SU-DHL-6 (cell line): ENCODE data around the gene NRP2.

ENCODE experiments used
- H2AFZ ChIP-seq: fragments of 200-600 bp; sonication (generic); 2 replicates; pipeline ENCODE4 v1.6.1; 2014; ENCODE audit warnings: low read depth, mild to moderate bottlenecking, moderate library complexity, mixed read lengths, antibody characterized with exemption, low read length; ENCODE audit not compliant: severe bottlenecking
- H3F3A ChIP-seq: fragments of 200-600 bp; shearing (Covaris generic); 2 replicates; pipeline ENCODE4 v1.6.0; 2016; ENCODE audit warnings: antibody characterized with exemption, mild to moderate bottlenecking; ENCODE audit not compliant: insufficient read depth
- H3K27ac ChIP-seq: fragments of 200-600 bp; sonication (generic); 2 replicates; pipeline ENCODE4 v1.5.1; 2016; ENCODE audit warnings: low read depth, mild to moderate bottlenecking, low read length, moderate library complexity, mixed read lengths
- H3K27me3 ChIP-seq: fragments of 200-600 bp; sonication (generic), shearing (Covaris generic); 2 replicates; pipeline ENCODE4 v1.6.0; 2014; ENCODE audit warnings: mild to moderate bottlenecking, low read length
- H3K36me3 ChIP-seq: fragments of 200-600 bp; sonication (generic); 2 replicates; pipeline ENCODE4 v1.6.1; 2014; ENCODE audit warnings: mild to moderate bottlenecking, low read length, mixed read lengths
- H3K4me2 ChIP-seq: fragments of 300-600, 200-600 bp; shearing (Covaris generic), sonication (generic); 2 replicates; pipeline ENCODE4 v1.6.0; 2014; ENCODE audit warnings: low read length, low read depth, mild to moderate bottlenecking; ENCODE audit not compliant: poor library complexity, severe bottlenecking
- H3K4me3 ChIP-seq: fragments of 200-600 bp; sonication (generic); 2 replicates; pipeline ENCODE4 v1.5.1; 2014; ENCODE audit warnings: antibody characterized with exemption, low read length, mild to moderate bottlenecking, mixed read lengths; ENCODE audit not compliant: insufficient read depth, poor library complexity, severe bottlenecking
- H3K79me2 ChIP-seq: fragments of 200-600 bp; sonication (generic); 2 replicates; pipeline ENCODE4 v1.6.1; 2014; ENCODE audit warnings: mild to moderate bottlenecking, low read length, moderate library complexity; ENCODE audit not compliant: insufficient read depth
- H3K9ac ChIP-seq: fragments of 200-600 bp; sonication (generic); 2 replicates; pipeline ENCODE4 v1.7.0; 2014; ENCODE audit warnings: mild to moderate bottlenecking, low read length
- H3K9me2 ChIP-seq: fragments of 200-600 bp; sonication (generic); replicated peaks from 2 replicates; pipeline ENCODE4 v1.6.1; 2014; ENCODE audit warnings: low read length; ENCODE audit not compliant: insufficient read depth
- H3K9me3 ChIP-seq: fragments of 200-600 bp; sonication (generic); 2 replicates; pipeline ENCODE4 v1.6.1; 2014; ENCODE audit warnings: low read length, mixed read lengths; ENCODE audit not compliant: insufficient read depth
- H4K20me1 ChIP-seq: fragments of 200-600 bp; sonication (generic); 2 replicates; pipeline ENCODE4 v1.6.1; 2014; ENCODE audit warnings: low read depth, mild to moderate bottlenecking, antibody characterized with exemption, low read length, moderate library complexity, mixed read lengths
- EZH2phosphoT487 ChIP-seq: fragments of 200-600 bp; sonication (generic), shearing (Covaris generic); conservative IDR thresholded peaks from 2 replicates; pipeline ENCODE4 v1.6.1; 2018; ENCODE audit warnings: mild to moderate bottlenecking, antibody characterized with exemption, low read length, moderate library complexity, mixed read lengths
- TF ChIP-seq, protein P1 (sequence below): fragments of 200-600 bp; sonication (generic); IDR thresholded peaks from one replicate; pipeline ENCODE4 v1.5.1; 2017; ENCODE audit warnings: antibody characterized with exemption, mild to moderate bottlenecking, low read length, moderate library complexity; ENCODE audit not compliant: insufficient read depth, poor library complexity, severe bottlenecking

Gene NRP2

GRCh38 chr2:205751569-205752031 lies 69.3 kb downstream of the NRP2 start:
- no peaks in the 10 kb centered on the region for H3K27me3 ChIP-seq
- H3K9me2 ChIP-seq, result no peaks in the 10 kb centered on the region
- no peak overlapping the region for H2AFZ ChIP-seq
- H3K9ac ChIP-seq, result no peak overlapping the region
- no peak overlapping the region for H3K27ac ChIP-seq
- TF ChIP-seq EZH2phosphoT487, result no peak
- TF ChIP-seq, protein P1, sequence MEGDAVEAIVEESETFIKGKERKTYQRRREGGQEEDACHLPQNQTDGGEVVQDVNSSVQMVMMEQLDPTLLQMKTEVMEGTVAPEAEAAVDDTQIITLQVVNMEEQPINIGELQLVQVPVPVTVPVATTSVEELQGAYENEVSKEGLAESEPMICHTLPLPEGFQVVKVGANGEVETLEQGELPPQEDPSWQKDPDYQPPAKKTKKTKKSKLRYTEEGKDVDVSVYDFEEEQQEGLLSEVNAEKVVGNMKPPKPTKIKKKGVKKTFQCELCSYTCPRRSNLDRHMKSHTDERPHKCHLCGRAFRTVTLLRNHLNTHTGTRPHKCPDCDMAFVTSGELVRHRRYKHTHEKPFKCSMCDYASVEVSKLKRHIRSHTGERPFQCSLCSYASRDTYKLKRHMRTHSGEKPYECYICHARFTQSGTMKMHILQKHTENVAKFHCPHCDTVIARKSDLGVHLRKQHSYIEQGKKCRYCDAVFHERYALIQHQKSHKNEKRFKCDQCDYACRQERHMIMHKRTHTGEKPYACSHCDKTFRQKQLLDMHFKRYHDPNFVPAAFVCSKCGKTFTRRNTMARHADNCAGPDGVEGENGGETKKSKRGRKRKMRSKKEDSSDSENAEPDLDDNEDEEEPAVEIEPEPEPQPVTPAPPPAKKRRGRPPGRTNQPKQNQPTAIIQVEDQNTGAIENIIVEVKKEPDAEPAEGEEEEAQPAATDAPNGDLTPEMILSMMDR, result no peak
- no peaks in the 10 kb centered on the region for H3K79me2 ChIP-seq
- no peaks in the 10 kb centered on the region for H3F3A ChIP-seq
- H3K4me3 ChIP-seq, result no peak overlapping the region
- H3K36me3 ChIP-seq, result no peaks in the 10 kb centered on the region
- no peak overlapping the region for H3K4me2 ChIP-seq
- no peaks in the 10 kb centered on the region for H3K9me3 ChIP-seq
- H4K20me1 ChIP-seq, result no peaks in the 10 kb centered on the region

- Histone ChIP-seq H3K4me3 (no peak overlapping the region), H2AFZ (no peak overlapping the region), H3K27me3 (no peaks in the 10 kb centered on the region), H3K9me2 (no peaks in the 10 kb centered on the region), H3K4me2 (no peak overlapping the region), H3K27ac (no peak overlapping the region), H3K79me2 (no peaks in the 10 kb centered on the region), H4K20me1 (no peaks in the 10 kb centered on the region), H3K9me3 (no peaks in the 10 kb centered on the region), H3K9ac (no peak overlapping the region), H3F3A (no peaks in the 10 kb centered on the region), H3K36me3 (no peaks in the 10 kb centered on the region)
- TF ChIP-seq EZH2phosphoT487, result no peak
- TF ChIP-seq, protein P1, result no peak
These were observed 70.1 kb downstream of the NRP2 start for GRCh38 chr2:205752296-205752820.

DNA sequence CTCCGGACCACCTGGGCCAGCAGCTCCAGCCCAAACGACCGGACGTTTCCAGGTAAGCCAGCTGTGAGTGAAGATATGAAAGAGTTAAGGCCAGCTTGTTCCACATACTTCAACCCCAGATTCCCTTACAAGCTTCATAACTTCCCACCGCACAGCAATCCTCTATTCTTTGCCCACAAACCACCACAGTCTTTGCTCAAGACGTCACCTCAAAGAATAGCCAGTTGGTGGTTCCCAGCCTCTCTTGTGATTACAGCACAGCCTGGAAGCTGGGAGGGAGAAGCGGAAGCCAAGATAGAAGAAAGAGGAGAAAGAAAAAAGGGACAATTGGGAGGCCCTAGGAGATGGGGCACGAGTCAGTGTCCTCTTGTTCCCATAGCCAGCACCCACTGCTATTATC lies 70.6 kb downstream of the NRP2 start:
- Histone ChIP-seq H3K27ac (no peak overlapping the region), H2AFZ (no peak overlapping the region), H3K27me3 (no peaks in the 10 kb centered on the region), H3K4me2 (no peak overlapping the region), H3K9me2 (no peaks in the 10 kb centered on the region), H3K36me3 (no peaks in the 10 kb centered on the region), H3K9me3 (no peaks in the 10 kb centered on the region), H3K79me2 (no peaks in the 10 kb centered on the region), H3K9ac (no peak overlapping the region), H3K4me3 (no peak overlapping the region), H4K20me1 (no peaks in the 10 kb centered on the region), H3F3A (no peaks in the 10 kb centered on the region)
- no peak for TF ChIP-seq EZH2phosphoT487
- TF ChIP-seq, protein P1, result no peak
